ENCODE results near the gene OCA2.

OCA2 gene

GRCh38 chr15:28025413-28025812 lies 73.7 kb downstream of the OCA2 start:
- DNase-seq (ENCODE audit: low read depth), result no peak
- no peak for TF ChIP-seq CTCF (IDR thresholded peaks at IDR 0.05; ENCODE audit: low read depth, low read length, missing control alignments)
- H3K4me3 ChIP-seq (ENCODE audit: low read depth, low read length), result no peak overlapping the region

- no peak for TF ChIP-seq CTCF (IDR thresholded peaks at IDR 0.05; ENCODE audit: low read depth, low read length, missing control alignments)
- H3K4me3 ChIP-seq (ENCODE audit: low read depth, low read length), result no peak overlapping the region
- DNase-seq (ENCODE audit: low read depth), result no peak
Measured at GRCh38 chr15:28024889-28025250, 74.2 kb downstream of the OCA2 start.

GRCh38 chr15:28023933-28024888 lies 74.9 kb downstream of the OCA2 start:
- TF ChIP-seq CTCF (IDR thresholded peaks at IDR 0.05; ENCODE audit: low read depth, low read length, missing control alignments), result no peak
- H3K4me3 ChIP-seq (ENCODE audit: low read depth, low read length), result no peak overlapping the region
- no peak for DNase-seq (ENCODE audit: low read depth)

- no peak overlapping the region for H3K4me3 ChIP-seq (ENCODE audit: low read depth, low read length)
- TF ChIP-seq CTCF (IDR thresholded peaks at IDR 0.05; ENCODE audit: low read depth, low read length, missing control alignments), result no peak
- DNase-seq (ENCODE audit: low read depth), result no peak
Measured at GRCh38 chr15:28023422-28023821, 75.7 kb downstream of the OCA2 start.

- no peak for DNase-seq (ENCODE audit: low read depth)
- H3K4me3 ChIP-seq (ENCODE audit: low read depth, low read length), result no peak overlapping the region
- TF ChIP-seq CTCF (IDR thresholded peaks at IDR 0.05; ENCODE audit: low read depth, low read length, missing control alignments), result no peak
Measured at GRCh38 chr15:28022961-28023360, 76.2 kb downstream of the OCA2 start.

GRCh38 chr15:28022181-28022580 lies 76.9 kb downstream of the OCA2 start:
- no peak for DNase-seq (ENCODE audit: low read depth)
- no peak overlapping the region for H3K4me3 ChIP-seq (ENCODE audit: low read depth, low read length)
- TF ChIP-seq CTCF (IDR thresholded peaks at IDR 0.05; ENCODE audit: low read depth, low read length, missing control alignments), result no peak

Data from GM12864 (cell line).